ENCODE measurements around the gene PELI3. TPM values are rescaled to one million over a fixed set of nuclear protein-coding genes. Genes with fewer than 3 reads are reported as not detected.
"Not testable (repeated sequence)": the region's sequence is repeated elsewhere in the genome, so short reads cannot be mapped to it uniquely, and the experiment has no call there.

The PELI3 gene
- polyA plus RNA-seq, 3 donors from 2014 or later: 1.6 to 3.2 (median 1.7) TPM

- H3K9me3 Mint-ChIP-seq: peaks cover 0 to 2% (median 0%) of the 10 kb centered on the region in 6 donors
- H3K4me1 Mint-ChIP-seq: peaks cover 2 to 6% of the 10 kb centered on the region in 2 donors
- peaks cover 9 to 28% (median 19%) of the 10 kb centered on the region in 3 donors for H3K36me3 Mint-ChIP-seq
- no peak for DNase-seq
- H3K27ac Mint-ChIP-seq: no peak overlapping the region
- H3K27me3 Mint-ChIP-seq (ENCODE audit: low read depth in 3 of 3): peaks cover 0 to 1% (median 0%) of the 10 kb centered on the region in 3 donors
- H3K4me3 Mint-ChIP-seq: no peak overlapping the region
Observed at GRCh38 chr11:66432597-66432996, 34.1 kb upstream of the PELI3 start.

- H3K36me3 Mint-ChIP-seq: peaks cover 6 to 17% (median 13%) of the 10 kb centered on the region in 3 donors
- peaks cover 17 to 22% of the 10 kb centered on the region in 2 donors for H3K4me1 Mint-ChIP-seq
- peaks cover 0 to under 1% (median 0%) of the 10 kb centered on the region in 6 donors for H3K9me3 Mint-ChIP-seq
- peak overlapping the region; percentile 91 to 96 (median 95) for H3K4me3 Mint-ChIP-seq
- no peak for DNase-seq
- peak overlapping the region; percentile 74 to 100 (median 95) for H3K27ac Mint-ChIP-seq
- H3K27me3 Mint-ChIP-seq (ENCODE audit: low read depth in 3 of 3): peaks cover 0 to 3% (median 1%) of the 10 kb centered on the region in 3 donors
Observed at GRCh38 chr11:66437979-66438503, 28.7 kb upstream of the PELI3 start.

- peaks cover 1 to 5% (median 4%) of the 10 kb centered on the region in 3 donors for H3K27me3 Mint-ChIP-seq (ENCODE audit: low read depth in 3 of 3)
- peaks cover 17 to 22% of the 10 kb centered on the region in 2 donors for H3K4me1 Mint-ChIP-seq
- H3K36me3 Mint-ChIP-seq: peaks cover 6 to 17% (median 15%) of the 10 kb centered on the region in 3 donors
- H3K4me3 Mint-ChIP-seq: peak within 1 kb of the TSS; percentile 91 to 96 (median 95)
- DNase-seq: peak; percentile 87 to 88 (median 87)
- peak within 1 kb of the TSS; percentile 93 to 100 (median 98) for H3K27ac Mint-ChIP-seq
- H3K9me3 Mint-ChIP-seq: peaks cover 0 to 8% (median 2%) of the 10 kb centered on the region in 6 donors
Observed at GRCh38 chr11:66438504-66439466, 27.9 kb upstream of the PELI3 start, which contains the start of gene MRPL11. Gene MRPL11, minus strand, starts transcription at chr11:66438848. Its CDS starts 94 bp downstream, at chr11:66438754.

- Mint-ChIP-seq H3K36me3 (peaks cover 6 to 10% (median 9%) of the 10 kb centered on the region in 3 donors), H3K4me1 (peaks cover 17 to 22% of the 10 kb centered on the region in 2 donors)
- DNase-seq; H3K27me3 Mint-ChIP-seq (ENCODE audit: low read depth in 3 of 3); H3K27ac Mint-ChIP-seq; H3K4me3 Mint-ChIP-seq; H3K9me3 Mint-ChIP-seq: not testable (repeated sequence)
Observed at GRCh38 chr11:66440101-66440939, 26.4 kb upstream of the PELI3 start.

- H3K9me3 Mint-ChIP-seq; H3K36me3 Mint-ChIP-seq; DNase-seq; H3K27ac Mint-ChIP-seq; H3K4me3 Mint-ChIP-seq; H3K27me3 Mint-ChIP-seq (ENCODE audit: low read depth in 3 of 3): not testable (repeated sequence)
- peaks cover 17 to 22% of the 10 kb centered on the region in 2 donors for H3K4me1 Mint-ChIP-seq
Observed at GRCh38 chr11:66440940-66441282, 25.8 kb upstream of the PELI3 start.

GRCh38 chr11:66443602-66444001 is 23.1 kb upstream of the PELI3 start:
- H3K27ac Mint-ChIP-seq: no peak overlapping the region
- H3K27me3 Mint-ChIP-seq (ENCODE audit: low read depth in 3 of 3): peaks cover 3 to 16% (median 5%) of the 10 kb centered on the region in 3 donors
- no peak for DNase-seq
- H3K4me3 Mint-ChIP-seq: no peak overlapping the region
- peaks cover 6 to 7% of the 10 kb centered on the region in 2 donors for H3K4me1 Mint-ChIP-seq
- peaks cover 0 to 9% (median 2%) of the 10 kb centered on the region in 6 donors for H3K9me3 Mint-ChIP-seq
- peaks cover 0 to 3% (median 0%) of the 10 kb centered on the region in 3 donors for H3K36me3 Mint-ChIP-seq

- Mint-ChIP-seq H3K4me1 (no peaks in the 10 kb centered on the region), H3K36me3 (peaks cover 0 to 6% (median 0%) of the 10 kb centered on the region in 3 donors), H3K27ac (no peak overlapping the region), H3K4me3 (no peak overlapping the region), H3K9me3 (peaks cover 0 to 9% (median 2%) of the 10 kb centered on the region in 6 donors), H3K27me3 (ENCODE audit: low read depth in 3 of 3) (peaks cover 3 to 26% (median 8%) of the 10 kb centered on the region in 3 donors)
- DNase-seq: no peak
Observed at GRCh38 chr11:66447012-66447411, 19.7 kb upstream of the PELI3 start.

- Mint-ChIP-seq H3K4me1 (no peaks in the 10 kb centered on the region), H3K9me3 (peaks cover 0 to 4% (median under 1%) of the 10 kb centered on the region in 6 donors), H3K27ac (no peak overlapping the region), H3K4me3 (no peak overlapping the region), H3K36me3 (peaks cover 0 to 3% (median 0%) of the 10 kb centered on the region in 3 donors), H3K27me3 (ENCODE audit: low read depth in 3 of 3) (peaks cover 3 to 25% (median 5%) of the 10 kb centered on the region in 3 donors)
- no peak for DNase-seq
Observed at GRCh38 chr11:66448523-66448922, 18.2 kb upstream of the PELI3 start.

- Mint-ChIP-seq H3K27ac (no peak overlapping the region), H3K36me3 (peaks cover 0 to 3% (median 0%) of the 10 kb centered on the region in 3 donors), H3K27me3 (ENCODE audit: low read depth in 3 of 3) (peaks cover 3 to 22% (median 9%) of the 10 kb centered on the region in 3 donors), H3K9me3 (no peaks in the 10 kb centered on the region), H3K4me1 (peaks cover 13 to 16% of the 10 kb centered on the region in 2 donors), H3K4me3 (no peak overlapping the region)
- no peak for DNase-seq
Observed at GRCh38 chr11:66450560-66450959, 16.1 kb upstream of the PELI3 start.

- H3K4me1 Mint-ChIP-seq: peaks cover 13 to 16% of the 10 kb centered on the region in 2 donors
- peaks cover 1 to 13% (median 9%) of the 10 kb centered on the region in 3 donors for H3K27me3 Mint-ChIP-seq (ENCODE audit: low read depth in 3 of 3)
- peaks cover 0 to 3% (median 0%) of the 10 kb centered on the region in 3 donors for H3K36me3 Mint-ChIP-seq
- no peaks in the 10 kb centered on the region for H3K9me3 Mint-ChIP-seq
- H3K27ac Mint-ChIP-seq: no peak overlapping the region
- H3K4me3 Mint-ChIP-seq: no peak overlapping the region
- DNase-seq: no peak
Observed at GRCh38 chr11:66451663-66452062, 15.0 kb upstream of the PELI3 start.

- H3K4me3 Mint-ChIP-seq: no peak overlapping the region
- DNase-seq: no peak
- H3K9me3 Mint-ChIP-seq: no peaks in the 10 kb centered on the region
- no peak overlapping the region for H3K27ac Mint-ChIP-seq
- peaks cover 0 to 3% (median 0%) of the 10 kb centered on the region in 3 donors for H3K36me3 Mint-ChIP-seq
- H3K27me3 Mint-ChIP-seq (ENCODE audit: low read depth in 3 of 3): peaks cover 0 to 13% (median 8%) of the 10 kb centered on the region in 3 donors
- H3K4me1 Mint-ChIP-seq: peaks cover 13 to 16% of the 10 kb centered on the region in 2 donors
Observed at GRCh38 chr11:66454247-66454646, 12.5 kb upstream of the PELI3 start.

GRCh38 chr11:66454828-66455227 is 11.9 kb upstream of the PELI3 start:
- peaks cover 0 to 3% (median 0%) of the 10 kb centered on the region in 3 donors for H3K36me3 Mint-ChIP-seq
- DNase-seq: no peak
- peaks cover 13 to 16% of the 10 kb centered on the region in 2 donors for H3K4me1 Mint-ChIP-seq
- peaks cover 0 to 15% (median 7%) of the 10 kb centered on the region in 3 donors for H3K27me3 Mint-ChIP-seq (ENCODE audit: low read depth in 3 of 3)
- H3K27ac Mint-ChIP-seq: no peak overlapping the region
- no peak overlapping the region for H3K4me3 Mint-ChIP-seq
- no peaks in the 10 kb centered on the region for H3K9me3 Mint-ChIP-seq

GRCh38 chr11:66457826-66458225 is 8.9 kb upstream of the PELI3 start:
- H3K27me3 Mint-ChIP-seq (ENCODE audit: low read depth in 3 of 3): peaks cover 0 to 9% (median 5%) of the 10 kb centered on the region in 3 donors
- no peak for DNase-seq
- no peaks in the 10 kb centered on the region for H3K9me3 Mint-ChIP-seq
- no peaks in the 10 kb centered on the region for H3K36me3 Mint-ChIP-seq
- no peak overlapping the region for H3K4me3 Mint-ChIP-seq
- no peak overlapping the region for H3K27ac Mint-ChIP-seq
- H3K4me1 Mint-ChIP-seq: peaks cover 13 to 16% of the 10 kb centered on the region in 2 donors
